ENCODE measurements around the gene WWC2.

Gene WWC2

DNA sequence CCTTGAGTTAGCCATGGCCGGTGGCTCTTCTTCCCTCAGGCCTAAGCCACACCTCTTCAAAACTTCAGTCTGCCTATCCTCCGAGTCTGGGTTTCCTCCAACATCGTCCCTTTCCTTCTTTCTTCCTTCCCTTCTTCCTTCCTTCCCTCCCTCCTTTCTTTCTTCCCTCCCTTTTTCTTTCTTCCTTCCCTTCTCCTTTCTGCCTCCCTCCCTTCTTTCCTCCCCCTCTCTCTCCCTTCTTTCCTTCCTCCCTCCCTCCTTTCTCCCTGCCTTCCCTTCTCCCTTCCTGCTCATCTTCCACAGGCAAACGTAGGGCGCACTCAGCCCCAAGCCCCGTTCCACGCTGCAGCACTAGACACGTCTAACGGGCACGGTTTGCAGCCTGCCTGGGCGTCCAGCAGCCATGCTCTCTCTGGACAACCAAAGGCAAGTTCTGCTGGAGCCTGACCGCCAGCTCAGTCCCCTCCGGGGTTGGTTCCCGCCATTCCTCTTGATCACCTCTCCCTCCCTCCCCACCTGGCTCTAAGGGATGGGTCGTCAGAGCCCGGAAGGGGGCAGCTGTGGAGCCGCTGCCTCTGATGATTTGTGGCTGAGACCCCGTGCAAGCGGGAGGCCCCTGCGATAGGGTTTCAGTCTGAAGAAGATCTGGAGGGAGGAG is 257.2 kb downstream of the WWC2 start:
- Histone ChIP-seq H3K27me3 (ENCODE audit: control insufficient read depth, low read length) (no peaks in the 10 kb centered on the region), H3K4me2 (ENCODE audit: low read length) (no peak overlapping the region), H3K36me3 (ENCODE audit: control insufficient read depth, low read length) (no peaks in the 10 kb centered on the region), H3K4me3 (ENCODE audit: low read length) (no peak overlapping the region), H3K27ac (ENCODE audit: low read depth, low read length) (no peak overlapping the region), H3F3A (ENCODE audit: control insufficient read depth, insufficient read depth) (no peaks in the 10 kb centered on the region), H3K9me2 (replicated peaks; ENCODE audit: control insufficient read depth, low read length) (no peaks in the 10 kb centered on the region), H3K4me1 (ENCODE audit: control insufficient read depth, low read length) (no peaks in the 10 kb centered on the region), H4K20me1 (ENCODE audit: control insufficient read depth, insufficient read depth, low read depth, low read length) (no peaks in the 10 kb centered on the region), H3K9me3 (ENCODE audit: control insufficient read depth, insufficient read depth, low read length) (no peaks in the 10 kb centered on the region), H3K79me2 (ENCODE audit: control insufficient read depth, low read length) (no peaks in the 10 kb centered on the region)
- TF ChIP-seq, protein P1, sequence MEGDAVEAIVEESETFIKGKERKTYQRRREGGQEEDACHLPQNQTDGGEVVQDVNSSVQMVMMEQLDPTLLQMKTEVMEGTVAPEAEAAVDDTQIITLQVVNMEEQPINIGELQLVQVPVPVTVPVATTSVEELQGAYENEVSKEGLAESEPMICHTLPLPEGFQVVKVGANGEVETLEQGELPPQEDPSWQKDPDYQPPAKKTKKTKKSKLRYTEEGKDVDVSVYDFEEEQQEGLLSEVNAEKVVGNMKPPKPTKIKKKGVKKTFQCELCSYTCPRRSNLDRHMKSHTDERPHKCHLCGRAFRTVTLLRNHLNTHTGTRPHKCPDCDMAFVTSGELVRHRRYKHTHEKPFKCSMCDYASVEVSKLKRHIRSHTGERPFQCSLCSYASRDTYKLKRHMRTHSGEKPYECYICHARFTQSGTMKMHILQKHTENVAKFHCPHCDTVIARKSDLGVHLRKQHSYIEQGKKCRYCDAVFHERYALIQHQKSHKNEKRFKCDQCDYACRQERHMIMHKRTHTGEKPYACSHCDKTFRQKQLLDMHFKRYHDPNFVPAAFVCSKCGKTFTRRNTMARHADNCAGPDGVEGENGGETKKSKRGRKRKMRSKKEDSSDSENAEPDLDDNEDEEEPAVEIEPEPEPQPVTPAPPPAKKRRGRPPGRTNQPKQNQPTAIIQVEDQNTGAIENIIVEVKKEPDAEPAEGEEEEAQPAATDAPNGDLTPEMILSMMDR (IDR thresholded peaks at IDR 0.05; ENCODE audit: low read depth, low read length, poor library complexity, severe bottlenecking): no peak
- TF ChIP-seq EZH2phosphoT487 (IDR thresholded peaks at IDR 0.05; ENCODE audit: borderline replicate concordance, low read length): no peak

DNA sequence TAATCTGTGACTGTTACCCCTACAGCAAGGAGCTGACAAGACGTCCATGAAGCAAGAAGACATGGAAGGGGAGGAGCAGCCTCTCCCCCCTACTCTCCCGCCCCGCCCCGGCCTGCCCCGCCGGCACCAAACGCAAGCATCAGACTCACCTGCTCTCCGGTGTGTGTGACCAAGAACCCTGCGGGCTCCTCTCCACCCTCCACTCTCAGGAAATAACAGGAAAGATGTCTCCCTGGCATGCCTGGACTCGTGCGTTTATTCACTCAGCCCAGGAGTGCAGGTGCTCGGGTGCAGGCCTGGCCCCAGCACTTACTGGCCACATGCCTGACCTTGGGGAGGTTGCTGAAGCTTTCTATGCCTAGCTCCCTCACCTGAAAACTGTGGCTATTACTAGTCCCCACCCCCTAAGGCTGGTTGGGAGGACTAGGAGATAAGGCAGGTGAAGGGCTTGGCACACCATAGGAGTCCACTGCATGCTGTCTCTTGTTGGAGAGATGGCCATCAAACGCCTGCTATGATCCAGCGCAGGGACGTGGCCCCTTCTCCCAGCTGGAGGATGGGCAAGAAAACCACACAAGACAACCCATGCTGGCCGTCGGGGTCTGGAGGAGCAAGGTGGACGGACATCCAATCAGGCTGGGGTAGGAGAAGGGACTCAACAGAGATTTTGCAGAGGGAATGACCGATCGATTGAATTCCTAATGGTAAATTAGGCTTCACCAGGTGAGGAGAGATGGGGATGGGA is 258.0 kb downstream of the WWC2 start:
- TF ChIP-seq, protein P1 (IDR thresholded peaks at IDR 0.05; ENCODE audit: low read depth, low read length, poor library complexity, severe bottlenecking): no peak
- no peak for TF ChIP-seq EZH2phosphoT487 (IDR thresholded peaks at IDR 0.05; ENCODE audit: borderline replicate concordance, low read length)
- Histone ChIP-seq H3K27me3 (ENCODE audit: control insufficient read depth, low read length) (no peaks in the 10 kb centered on the region), H3K9me2 (replicated peaks; ENCODE audit: control insufficient read depth, low read length) (no peaks in the 10 kb centered on the region), H3K4me3 (ENCODE audit: low read length) (no peak overlapping the region), H3K27ac (ENCODE audit: low read depth, low read length) (no peak overlapping the region), H3K4me1 (ENCODE audit: control insufficient read depth, low read length) (no peaks in the 10 kb centered on the region), H3K9me3 (ENCODE audit: control insufficient read depth, insufficient read depth, low read length) (no peaks in the 10 kb centered on the region), H3K79me2 (ENCODE audit: control insufficient read depth, low read length) (no peaks in the 10 kb centered on the region), H3K4me2 (ENCODE audit: low read length) (no peak overlapping the region), H4K20me1 (ENCODE audit: control insufficient read depth, insufficient read depth, low read depth, low read length) (no peaks in the 10 kb centered on the region), H3F3A (ENCODE audit: control insufficient read depth, insufficient read depth) (no peaks in the 10 kb centered on the region), H3K36me3 (ENCODE audit: control insufficient read depth, low read length) (no peaks in the 10 kb centered on the region)

DNA sequence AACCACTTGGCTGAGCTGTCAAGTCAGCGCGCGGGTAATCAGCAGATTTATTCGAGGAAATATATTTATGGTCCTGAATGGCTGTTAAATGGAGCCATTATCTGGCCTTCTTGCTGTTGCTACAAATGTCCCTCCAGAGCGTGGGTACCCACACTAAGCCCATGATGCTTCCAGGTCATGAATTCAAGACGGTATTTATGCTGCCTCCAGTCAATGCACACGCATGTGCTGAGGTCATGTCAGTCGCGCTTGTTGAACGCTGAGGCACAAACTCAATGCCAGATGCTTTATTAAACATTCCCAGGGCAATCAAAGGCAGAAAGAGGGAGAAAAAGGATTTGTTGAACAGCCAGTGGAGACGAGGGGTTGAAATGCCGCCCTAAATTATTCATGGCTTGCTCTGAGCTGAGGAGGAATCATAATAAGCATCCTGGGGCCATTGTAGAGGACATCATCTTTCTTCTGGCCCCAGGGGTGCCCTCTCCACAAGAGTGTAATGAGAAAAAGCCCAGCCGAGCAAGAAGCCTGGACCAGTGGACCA is 259.2 kb downstream of the WWC2 start:
- no peaks in the 10 kb centered on the region for H3F3A ChIP-seq (ENCODE audit: control insufficient read depth, insufficient read depth)
- H3K36me3 ChIP-seq (ENCODE audit: control insufficient read depth, low read length): no peaks in the 10 kb centered on the region
- no peaks in the 10 kb centered on the region for H3K79me2 ChIP-seq (ENCODE audit: control insufficient read depth, low read length)
- no peaks in the 10 kb centered on the region for H3K27me3 ChIP-seq (ENCODE audit: control insufficient read depth, low read length)
- H3K9me2 ChIP-seq (replicated peaks; ENCODE audit: control insufficient read depth, low read length): no peaks in the 10 kb centered on the region
- H3K9me3 ChIP-seq (ENCODE audit: control insufficient read depth, insufficient read depth, low read length): no peaks in the 10 kb centered on the region
- no peak for TF ChIP-seq EZH2phosphoT487 (IDR thresholded peaks at IDR 0.05; ENCODE audit: borderline replicate concordance, low read length)
- TF ChIP-seq, protein P1 (IDR thresholded peaks at IDR 0.05; ENCODE audit: low read depth, low read length, poor library complexity, severe bottlenecking): no peak
- no peak overlapping the region for H3K4me3 ChIP-seq (ENCODE audit: low read length)
- H3K27ac ChIP-seq (ENCODE audit: low read depth, low read length): no peak overlapping the region
- no peak overlapping the region for H3K4me2 ChIP-seq (ENCODE audit: low read length)
- H4K20me1 ChIP-seq (ENCODE audit: control insufficient read depth, insufficient read depth, low read depth, low read length): no peaks in the 10 kb centered on the region
- no peaks in the 10 kb centered on the region for H3K4me1 ChIP-seq (ENCODE audit: control insufficient read depth, low read length)

Measured in DOHH2 (cell line).